Bronchial epithelial cell (primary cell): ENCODE data around the gene CHST11. TPM values are rescaled to one million over a fixed set of nuclear protein-coding genes. Genes with fewer than 3 reads are reported as not detected.

Experiments used
- DNase-seq: peaks from one replicate; pipeline ENCODE4 v3.0.0-alpha.2; 2010; ENCODE audit warnings: low read depth
- FAIRE-seq: peaks from 2 replicates; lab custom pipeline; 2011; peaks lifted over from hg19 to GRCh38; lab: Jason Lieb, UNC
- H3K27me3 ChIP-seq: 2 replicates; pipeline ENCODE4 v1.5.1; 2011; ENCODE audit warnings: low read length; ENCODE audit not compliant: control insufficient read depth, insufficient read depth
- H3K36me3 ChIP-seq: 2 replicates; pipeline ENCODE4 v1.5.1; 2011; ENCODE audit warnings: low read length; ENCODE audit not compliant: control insufficient read depth, insufficient read depth
- H3K4me3 ChIP-seq: 2 replicates; pipeline ENCODE4 v1.5.1; 2011; ENCODE audit warnings: mild to moderate bottlenecking, low read depth, low read length, control low read depth
- CTCF ChIP-seq: IDR thresholded peaks from 2 replicates; pipeline ENCODE4 v1.5.1; 2011; ENCODE audit warnings: mild to moderate bottlenecking, moderate library complexity, low read length, control low read depth, inconsistent platforms; ENCODE audit not compliant: insufficient read depth, severe bottlenecking
- total RNA-seq: library from RNA; depleted of rRNA; stranded (reverse); fragments of >200 nt; gene quantifications from 2 replicates; pipeline ENCODE4 v1.2.1, GENCODE V29; 2014

CHST11 gene
- total RNA-seq, 1 donor from 2014 or later, result 7.9 TPM

- FAIRE-seq (no peak), DNase-seq (peak; percentile 28)
- Histone ChIP-seq H3K27me3 (peaks cover 2% of the 10 kb centered on the region), H3K36me3 (no peaks in the 10 kb centered on the region), H3K4me3 (no peak overlapping the region)
- no peak for TF ChIP-seq CTCF
Measured at GRCh38 chr12:104423273-104423672, 33.5 kb upstream of the CHST11 start.

GRCh38 chr12:104423809-104424208 is 32.9 kb upstream of the CHST11 start:
- H3K36me3 ChIP-seq, result no peaks in the 10 kb centered on the region
- no peak overlapping the region for H3K4me3 ChIP-seq
- DNase-seq (no peak), FAIRE-seq (no peak)
- peaks cover 2% of the 10 kb centered on the region for H3K27me3 ChIP-seq
- no peak for TF ChIP-seq CTCF

GRCh38 chr12:104424955-104425354 is 31.8 kb upstream of the CHST11 start:
- no peak for DNase-seq
- TF ChIP-seq CTCF, result no peak
- FAIRE-seq, result no peak
- Histone ChIP-seq H3K36me3 (no peaks in the 10 kb centered on the region), H3K4me3 (no peak overlapping the region), H3K27me3 (peaks cover 2% of the 10 kb centered on the region)

DNA sequence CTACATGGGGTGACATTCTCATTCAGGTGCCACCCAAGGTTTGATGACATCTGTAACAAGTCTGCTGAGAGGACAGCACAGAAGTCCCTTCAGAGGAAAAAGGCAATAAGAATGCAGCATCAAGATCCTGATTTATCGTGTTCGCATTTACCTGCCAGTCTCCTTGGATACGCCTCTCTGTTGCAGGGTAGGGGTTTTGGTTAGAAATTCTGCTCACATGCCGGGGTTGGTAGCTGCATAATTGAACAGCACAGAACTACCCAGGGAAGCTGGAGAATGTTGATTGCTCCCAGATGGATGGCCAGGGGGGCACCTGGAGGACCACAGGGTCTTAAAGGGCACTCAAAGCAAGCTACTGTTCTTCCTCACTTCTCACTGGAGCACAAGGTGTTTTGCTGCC is 31.1 kb upstream of the CHST11 start:
- H3K27me3 ChIP-seq, result peaks cover 2% of the 10 kb centered on the region
- FAIRE-seq (no peak), DNase-seq (no peak)
- no peak overlapping the region for H3K4me3 ChIP-seq
- H3K36me3 ChIP-seq, result no peaks in the 10 kb centered on the region
- TF ChIP-seq CTCF, result no peak

- FAIRE-seq, result no peak
- Histone ChIP-seq H3K4me3 (no peak overlapping the region), H3K27me3 (peaks cover 4% of the 10 kb centered on the region), H3K36me3 (no peaks in the 10 kb centered on the region)
- DNase-seq, result peak; percentile 81
- no peak for TF ChIP-seq CTCF
Measured at GRCh38 chr12:104426926-104427546, 29.7 kb upstream of the CHST11 start.

DNA sequence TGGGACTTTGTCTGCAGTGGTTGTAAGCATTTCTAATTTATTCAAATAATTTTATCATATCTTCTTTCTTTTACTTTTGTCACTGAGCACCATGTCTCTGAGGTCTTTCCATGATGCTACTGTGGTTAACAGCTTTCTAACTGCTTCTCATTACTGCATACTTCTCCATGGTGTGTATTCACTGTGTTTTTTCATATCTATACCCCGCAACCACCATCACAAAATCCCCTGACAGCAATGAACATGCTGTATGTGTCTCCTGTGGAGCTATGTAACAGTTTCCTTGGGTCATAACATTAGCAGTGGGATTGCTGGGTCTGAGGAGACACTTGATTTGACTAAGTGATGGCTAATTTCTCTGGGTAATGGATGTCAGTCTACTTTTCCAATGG is 29.2 kb upstream of the CHST11 start:
- FAIRE-seq (no peak), DNase-seq (no peak)
- H3K27me3 ChIP-seq, result peaks cover 4% of the 10 kb centered on the region
- no peaks in the 10 kb centered on the region for H3K36me3 ChIP-seq
- no peak for TF ChIP-seq CTCF
- no peak overlapping the region for H3K4me3 ChIP-seq
